Parathyroid adenoma (tissue), 2 donors: ENCODE results near the gene DNAJB9.

Experiments
- H2AFZ ChIP-seq: fragments of 300-600 bp; sonication (generic); one replicate; pipeline ENCODE4 v1.7.0; 2017; ENCODE audit warnings: antibody characterized with exemption, mild to moderate bottlenecking
- H3K27ac ChIP-seq: fragments of 300-600 bp; sonication (generic); one replicate; pipeline ENCODE4 v1.7.0; 2017
- H3K27me3 ChIP-seq: fragments of 300-600 bp; sonication (generic); one replicate; pipeline ENCODE4 v1.7.0; 2017; ENCODE audit warnings: low read length; ENCODE audit not compliant: control insufficient read depth, insufficient read depth
- H3K36me3 ChIP-seq: fragments of 300-600 bp; sonication (generic); one replicate; pipeline ENCODE4 v1.7.0; 2017; ENCODE audit warnings: low read length; ENCODE audit not compliant: control insufficient read depth, insufficient read depth
- H3K4me1 ChIP-seq: fragments of 300-600 bp; sonication (generic); one replicate; pipeline ENCODE4 v1.7.0; 2017; ENCODE audit warnings: control low read depth
- H3K4me2 ChIP-seq: fragments of 300-600 bp; sonication (generic); one replicate; pipeline ENCODE4 v1.7.0; 2017; ENCODE audit warnings: low read length
- H3K4me3 ChIP-seq: fragments of 300-600 bp; sonication (generic); one replicate; pipeline ENCODE4 v1.7.0; 2017; ENCODE audit warnings: low read depth, low read length
- H3K79me2 ChIP-seq: fragments of 300-600 bp; sonication (generic); one replicate; pipeline ENCODE4 v1.7.0; 2017; ENCODE audit warnings: control low read depth
- H3K9ac ChIP-seq: fragments of 300-600 bp; sonication (generic); one replicate; pipeline ENCODE4 v1.7.0; 2017; ENCODE audit warnings: mild to moderate bottlenecking
- H3K9me3 ChIP-seq: fragments of 300-600 bp; sonication (generic); one replicate; pipeline ENCODE4 v1.7.0; 2017; ENCODE audit warnings: low read length; ENCODE audit not compliant: control insufficient read depth
- TF ChIP-seq, protein P1 (sequence below): fragments of 300-600 bp; sonication (generic); IDR thresholded peaks from one replicate; pipeline ENCODE4 v1.7.0; 2017; ENCODE audit warnings: antibody characterized with exemption, mild to moderate bottlenecking
- donor health status: primary hyperparathyroidism.

The DNAJB9 gene

DNA sequence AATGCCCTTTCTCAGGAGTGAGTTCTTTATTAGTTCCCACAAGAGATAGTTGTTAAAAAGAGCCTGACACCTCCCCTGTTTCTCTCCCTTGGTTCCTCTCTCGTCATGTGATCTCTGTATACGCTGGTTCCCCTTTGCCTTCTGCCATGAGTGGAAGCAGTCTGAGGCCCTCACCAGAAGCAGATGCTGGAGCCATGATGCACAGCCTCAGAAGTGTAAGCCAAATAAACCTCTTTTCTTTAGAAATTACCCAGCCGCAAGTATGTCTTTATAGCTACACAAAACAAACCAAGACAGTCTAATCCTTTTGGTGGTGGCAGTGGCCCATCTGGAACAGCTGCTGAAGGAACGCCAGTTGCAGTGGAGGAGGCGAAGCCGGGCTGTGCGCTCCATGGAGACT is 9.3 kb downstream of the DNAJB9 start:
- Histone ChIP-seq H3K36me3 (no peaks in the 10 kb centered on the region), H3K27ac (no peak overlapping the region), H3K9ac (no peak overlapping the region), H3K79me2 (peaks cover 5% of the 10 kb centered on the region), H2AFZ (no peak overlapping the region), H3K27me3 (no peaks in the 10 kb centered on the region), H3K4me1 (peaks cover 24% of the 10 kb centered on the region), H3K4me2 (no peak overlapping the region), H3K4me3 (no peak overlapping the region), H3K9me3 (no peaks in the 10 kb centered on the region)
- TF ChIP-seq, protein P1, sequence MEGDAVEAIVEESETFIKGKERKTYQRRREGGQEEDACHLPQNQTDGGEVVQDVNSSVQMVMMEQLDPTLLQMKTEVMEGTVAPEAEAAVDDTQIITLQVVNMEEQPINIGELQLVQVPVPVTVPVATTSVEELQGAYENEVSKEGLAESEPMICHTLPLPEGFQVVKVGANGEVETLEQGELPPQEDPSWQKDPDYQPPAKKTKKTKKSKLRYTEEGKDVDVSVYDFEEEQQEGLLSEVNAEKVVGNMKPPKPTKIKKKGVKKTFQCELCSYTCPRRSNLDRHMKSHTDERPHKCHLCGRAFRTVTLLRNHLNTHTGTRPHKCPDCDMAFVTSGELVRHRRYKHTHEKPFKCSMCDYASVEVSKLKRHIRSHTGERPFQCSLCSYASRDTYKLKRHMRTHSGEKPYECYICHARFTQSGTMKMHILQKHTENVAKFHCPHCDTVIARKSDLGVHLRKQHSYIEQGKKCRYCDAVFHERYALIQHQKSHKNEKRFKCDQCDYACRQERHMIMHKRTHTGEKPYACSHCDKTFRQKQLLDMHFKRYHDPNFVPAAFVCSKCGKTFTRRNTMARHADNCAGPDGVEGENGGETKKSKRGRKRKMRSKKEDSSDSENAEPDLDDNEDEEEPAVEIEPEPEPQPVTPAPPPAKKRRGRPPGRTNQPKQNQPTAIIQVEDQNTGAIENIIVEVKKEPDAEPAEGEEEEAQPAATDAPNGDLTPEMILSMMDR: no peak

DNA sequence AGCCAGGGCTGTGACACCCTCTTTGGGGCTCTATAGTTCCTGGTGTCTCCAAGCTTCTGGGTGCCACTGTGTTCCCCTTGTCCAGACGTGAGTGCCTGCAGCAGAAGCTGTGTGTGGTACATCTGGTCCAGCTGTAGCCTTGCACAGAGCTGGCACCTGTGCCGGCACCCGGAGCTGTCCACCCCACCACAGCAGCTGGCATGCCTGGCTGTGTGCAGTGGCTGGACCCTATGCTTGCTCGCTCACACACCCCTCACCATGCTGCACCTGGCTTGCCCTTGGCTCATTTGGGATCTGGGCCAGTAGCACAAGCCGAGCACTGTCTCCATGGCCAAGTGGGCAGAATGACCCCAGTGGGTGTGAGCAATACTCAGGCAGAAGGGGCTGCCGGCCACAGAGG is 10.6 kb downstream of the DNAJB9 start:
- Histone ChIP-seq H3K4me2 (no peak overlapping the region), H3K9ac (no peak overlapping the region), H3K4me3 (no peak overlapping the region), H3K9me3 (no peaks in the 10 kb centered on the region), H3K36me3 (no peaks in the 10 kb centered on the region), H3K27me3 (no peaks in the 10 kb centered on the region), H3K27ac (no peak overlapping the region), H2AFZ (no peak overlapping the region), H3K4me1 (peaks cover 23% of the 10 kb centered on the region), H3K79me2 (no peaks in the 10 kb centered on the region)
- TF ChIP-seq, protein P1: no peak

DNA sequence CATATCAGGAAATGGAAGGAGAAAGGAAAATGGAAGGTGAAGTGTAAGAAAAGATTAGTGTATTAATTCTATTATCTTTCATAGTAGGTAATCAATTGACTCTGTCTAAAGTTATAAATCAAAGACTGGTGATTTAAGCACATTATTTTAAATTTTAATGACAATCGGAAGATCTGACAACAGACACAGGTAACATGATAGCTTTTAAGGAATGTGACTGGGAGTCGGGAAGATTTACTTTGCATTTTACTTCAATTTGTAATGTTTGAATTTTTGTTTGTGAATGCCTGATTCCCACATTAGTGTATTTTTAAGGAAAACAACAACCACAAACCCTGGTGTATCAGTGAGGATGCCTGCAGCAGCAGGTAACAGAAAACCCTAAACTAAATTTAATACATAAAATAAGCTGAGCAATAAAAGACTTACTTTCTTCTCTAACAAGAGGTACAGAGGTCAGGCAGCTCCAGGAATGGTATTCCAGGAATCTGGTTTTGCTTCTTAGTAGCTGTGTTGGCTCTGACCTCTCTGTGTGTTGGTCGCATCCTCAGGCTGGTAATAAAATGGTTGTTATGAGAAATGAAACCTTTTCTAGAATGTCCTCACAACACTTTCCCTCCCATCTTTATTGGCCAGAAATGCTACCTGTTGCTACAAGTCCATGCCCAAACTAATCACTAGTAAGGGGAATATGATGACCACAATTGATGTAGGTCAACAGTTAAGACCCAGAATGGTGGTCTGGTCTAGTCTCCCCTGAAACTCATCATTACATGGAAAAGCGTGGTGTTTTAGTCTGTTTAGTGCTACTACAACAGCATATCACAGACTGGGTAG is 12.2 kb downstream of the DNAJB9 start:
- Histone ChIP-seq H3K27me3 (no peaks in the 10 kb centered on the region), H3K79me2 (no peaks in the 10 kb centered on the region), H3K4me1 (peaks cover 9% of the 10 kb centered on the region), H3K4me3 (no peak overlapping the region), H3K36me3 (no peaks in the 10 kb centered on the region), H3K9ac (no peak overlapping the region), H2AFZ (peak overlapping the region; percentile 27), H3K4me2 (no peak overlapping the region), H3K9me3 (no peaks in the 10 kb centered on the region), H3K27ac (no peak overlapping the region)
- TF ChIP-seq, protein P1: no peak

DNA sequence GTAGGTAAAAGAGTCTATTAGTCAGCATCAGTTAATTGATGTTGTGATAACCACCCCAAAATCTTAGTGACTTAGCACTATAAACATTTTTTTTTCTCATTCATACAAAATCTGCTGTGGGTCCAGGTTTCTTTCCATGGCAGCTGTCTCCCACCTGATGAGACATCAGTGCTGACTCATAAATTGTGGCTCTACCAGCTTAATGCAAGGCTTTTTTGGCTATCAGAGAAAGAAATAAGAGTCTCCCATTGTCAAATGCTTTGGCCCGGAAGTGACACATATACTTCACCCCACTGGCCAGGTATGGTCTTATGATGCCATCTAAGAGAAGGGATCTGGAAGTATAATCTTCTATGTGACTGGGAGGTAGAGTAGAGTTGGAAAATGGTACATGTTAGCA is 14.5 kb downstream of the DNAJB9 start:
- no peak overlapping the region for H3K4me3 ChIP-seq
- no peak overlapping the region for H3K4me2 ChIP-seq
- peaks cover 5% of the 10 kb centered on the region for H3K4me1 ChIP-seq
- no peaks in the 10 kb centered on the region for H3K27me3 ChIP-seq
- TF ChIP-seq, protein P1: no peak
- no peaks in the 10 kb centered on the region for H3K9me3 ChIP-seq
- no peak overlapping the region for H2AFZ ChIP-seq
- H3K79me2 ChIP-seq: no peaks in the 10 kb centered on the region
- no peak overlapping the region for H3K27ac ChIP-seq
- H3K36me3 ChIP-seq: no peaks in the 10 kb centered on the region
- H3K9ac ChIP-seq: no peak overlapping the region

DNA sequence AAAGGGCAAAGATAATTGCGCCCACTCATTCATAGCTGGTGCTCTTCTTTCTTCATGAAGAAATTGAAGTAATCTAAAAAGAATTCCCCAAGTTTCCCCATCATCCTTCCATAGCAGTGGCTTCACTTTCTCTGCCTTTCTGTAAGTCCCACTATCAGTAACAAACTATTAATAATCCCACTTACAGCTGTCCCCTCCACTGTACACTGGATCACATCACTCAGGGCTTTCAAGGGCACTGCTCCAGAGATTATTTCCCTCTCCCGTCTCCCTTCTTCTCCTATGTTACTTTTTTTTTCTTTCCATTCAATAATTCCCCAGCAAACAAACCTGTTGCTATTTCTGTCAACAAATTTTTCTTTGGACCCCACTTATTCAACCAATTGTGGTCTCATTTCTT is 16.2 kb downstream of the DNAJB9 start:
- no peaks in the 10 kb centered on the region for H3K27me3 ChIP-seq
- no peak overlapping the region for H2AFZ ChIP-seq
- no peaks in the 10 kb centered on the region for H3K79me2 ChIP-seq
- H3K4me2 ChIP-seq: no peak overlapping the region
- TF ChIP-seq, protein P1: no peak
- H3K36me3 ChIP-seq: no peaks in the 10 kb centered on the region
- no peak overlapping the region for H3K27ac ChIP-seq
- H3K4me1 ChIP-seq: peaks cover 5% of the 10 kb centered on the region
- no peaks in the 10 kb centered on the region for H3K9me3 ChIP-seq
- no peak overlapping the region for H3K4me3 ChIP-seq
- H3K9ac ChIP-seq: no peak overlapping the region
